GM12891 (cell line): ENCODE measurements around the gene AFMID.
A peak's percentile ranks its signal among the peaks of the same experiment; 100 is the strongest.

Experiments
- DNase-seq: peaks from one replicate; pipeline ENCODE4 v3.0.0; 2011; ENCODE audit warnings: low spot score; ENCODE audit not compliant: insufficient read length
- FAIRE-seq: peaks from 2 replicates; lab custom pipeline; 2011; peaks lifted over from hg19 to GRCh38; lab: Jason Lieb, UNC
- PAX5 ChIP-seq: IDR thresholded peaks from 2 replicates; pipeline ENCODE4 v1.6.1; 2011; ENCODE audit warnings: low read length, moderate library complexity, mild to moderate bottlenecking; ENCODE audit not compliant: insufficient read depth, severe bottlenecking
- POLR2A ChIP-seq: IDR thresholded peaks from 2 replicates; pipeline ENCODE4 v1.6.1; 2011; ENCODE audit warnings: low read depth, low read length, control low read depth
- POLR2AphosphoS5 ChIP-seq: IDR thresholded peaks from 2 replicates; pipeline ENCODE4 v1.6.1; 2011; ENCODE audit warnings: low read depth, low read length, control low read depth
- POU2F2 ChIP-seq: IDR thresholded peaks from 2 replicates; pipeline ENCODE4 v1.6.1; 2011; ENCODE audit warnings: low read depth, mild to moderate bottlenecking, control low read depth, low read length, moderate library complexity
- SPI1 ChIP-seq: IDR thresholded peaks from 2 replicates; pipeline ENCODE4 v1.6.1; 2011; ENCODE audit warnings: low read depth, low read length, control low read depth
- TAF1 ChIP-seq: IDR thresholded peaks from 2 replicates; pipeline ENCODE4 v1.6.1; 2011; ENCODE audit warnings: low read depth, low read length, control low read depth

The AFMID gene

GRCh38 chr17:78223061-78223460 lies 35.9 kb downstream of the AFMID start:
- FAIRE-seq: no peak
- DNase-seq: no peak
- TF ChIP-seq POLR2A (no peak), POLR2AphosphoS5 (no peak), PAX5 (no peak), POU2F2 (no peak)

- DNase-seq: no peak
- TF ChIP-seq SPI1 (no peak), TAF1 (no peak), POU2F2 (no peak), POLR2AphosphoS5 (no peak), PAX5 (no peak), POLR2A (no peak)
- FAIRE-seq: no peak
Observed at GRCh38 chr17:78223765-78224164, 36.6 kb downstream of the AFMID start.

GRCh38 chr17:78224231-78225087 lies 37.3 kb downstream of the AFMID start:
- no peak for FAIRE-seq
- TF ChIP-seq POLR2A (no peak), SPI1 (no peak), TAF1 (no peak), POU2F2 (no peak), PAX5 (no peak), POLR2AphosphoS5 (no peak)
- DNase-seq: no peak

- DNase-seq: no peak
- no peak for FAIRE-seq
- no peak for TF ChIP-seq POLR2A
- TF ChIP-seq POLR2AphosphoS5: no peak
- no peak for TF ChIP-seq PAX5
- no peak for TF ChIP-seq POU2F2
- TF ChIP-seq SPI1: no peak
- TF ChIP-seq TAF1: no peak
Observed at GRCh38 chr17:78225088-78225865, 38.1 kb downstream of the AFMID start.

- FAIRE-seq: no peak
- no peak for DNase-seq
- TF ChIP-seq POLR2A: no peak
- TF ChIP-seq PAX5: no peak
- TF ChIP-seq SPI1: no peak
- TF ChIP-seq POLR2AphosphoS5: no peak
- no peak for TF ChIP-seq POU2F2
- TF ChIP-seq TAF1: no peak
Observed at GRCh38 chr17:78226055-78226758, 39.0 kb downstream of the AFMID start.

GRCh38 chr17:78226759-78227454 lies 39.7 kb downstream of the AFMID start:
- TF ChIP-seq PAX5: no peak
- TF ChIP-seq POLR2AphosphoS5: no peak
- no peak for TF ChIP-seq POLR2A
- TF ChIP-seq SPI1: no peak
- TF ChIP-seq POU2F2: no peak
- TF ChIP-seq TAF1: no peak
- no peak for DNase-seq
- peak; percentile 50 for FAIRE-seq

GRCh38 chr17:78227455-78227916 lies 40.3 kb downstream of the AFMID start:
- no peak for TF ChIP-seq POU2F2
- FAIRE-seq (no peak), DNase-seq (no peak)

GRCh38 chr17:78228176-78228575 lies 41.0 kb downstream of the AFMID start:
- TF ChIP-seq PAX5 (no peak), SPI1 (no peak), POLR2A (no peak), TAF1 (no peak), POLR2AphosphoS5 (no peak), POU2F2 (no peak)
- no peak for DNase-seq
- no peak for FAIRE-seq
